ENCODE results near the gene RBM46.

The RBM46 gene

DNA sequence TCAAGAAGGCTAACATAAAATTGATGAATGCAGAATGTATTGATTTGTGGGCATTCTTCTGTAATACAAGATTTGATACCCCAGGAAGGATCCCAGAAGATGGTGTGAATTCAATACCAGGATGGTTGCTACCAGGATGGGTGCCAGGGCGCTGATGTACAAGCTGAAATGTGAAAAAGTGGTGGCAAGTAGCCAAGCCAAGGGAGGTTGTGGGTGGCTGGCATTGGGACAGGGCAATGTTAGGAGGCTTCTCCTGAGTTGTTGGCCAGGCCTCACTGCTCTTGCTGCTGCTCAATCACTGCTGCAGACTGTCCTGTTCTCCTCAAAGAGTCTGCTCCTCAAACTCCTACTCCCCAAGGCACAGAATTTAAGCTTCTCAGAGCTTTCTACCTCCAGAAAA lies 77.1 kb downstream of the RBM46 start:
- no peak for TF ChIP-seq EGR1 (IDR thresholded peaks at IDR 0.05)
- no peak for TF ChIP-seq FOXM1 (IDR thresholded peaks at IDR 0.05; ENCODE audit: borderline replicate concordance, low read depth)
- no peak for TF ChIP-seq CREB1 (IDR thresholded peaks at IDR 0.05; ENCODE audit: low read depth)
- TF ChIP-seq EP300 (IDR thresholded peaks at IDR 0.05; ENCODE audit: borderline replicate concordance) = no peak
- TF ChIP-seq CEBPB (IDR thresholded peaks at IDR 0.05) = no peak
- TF ChIP-seq, protein P1, sequence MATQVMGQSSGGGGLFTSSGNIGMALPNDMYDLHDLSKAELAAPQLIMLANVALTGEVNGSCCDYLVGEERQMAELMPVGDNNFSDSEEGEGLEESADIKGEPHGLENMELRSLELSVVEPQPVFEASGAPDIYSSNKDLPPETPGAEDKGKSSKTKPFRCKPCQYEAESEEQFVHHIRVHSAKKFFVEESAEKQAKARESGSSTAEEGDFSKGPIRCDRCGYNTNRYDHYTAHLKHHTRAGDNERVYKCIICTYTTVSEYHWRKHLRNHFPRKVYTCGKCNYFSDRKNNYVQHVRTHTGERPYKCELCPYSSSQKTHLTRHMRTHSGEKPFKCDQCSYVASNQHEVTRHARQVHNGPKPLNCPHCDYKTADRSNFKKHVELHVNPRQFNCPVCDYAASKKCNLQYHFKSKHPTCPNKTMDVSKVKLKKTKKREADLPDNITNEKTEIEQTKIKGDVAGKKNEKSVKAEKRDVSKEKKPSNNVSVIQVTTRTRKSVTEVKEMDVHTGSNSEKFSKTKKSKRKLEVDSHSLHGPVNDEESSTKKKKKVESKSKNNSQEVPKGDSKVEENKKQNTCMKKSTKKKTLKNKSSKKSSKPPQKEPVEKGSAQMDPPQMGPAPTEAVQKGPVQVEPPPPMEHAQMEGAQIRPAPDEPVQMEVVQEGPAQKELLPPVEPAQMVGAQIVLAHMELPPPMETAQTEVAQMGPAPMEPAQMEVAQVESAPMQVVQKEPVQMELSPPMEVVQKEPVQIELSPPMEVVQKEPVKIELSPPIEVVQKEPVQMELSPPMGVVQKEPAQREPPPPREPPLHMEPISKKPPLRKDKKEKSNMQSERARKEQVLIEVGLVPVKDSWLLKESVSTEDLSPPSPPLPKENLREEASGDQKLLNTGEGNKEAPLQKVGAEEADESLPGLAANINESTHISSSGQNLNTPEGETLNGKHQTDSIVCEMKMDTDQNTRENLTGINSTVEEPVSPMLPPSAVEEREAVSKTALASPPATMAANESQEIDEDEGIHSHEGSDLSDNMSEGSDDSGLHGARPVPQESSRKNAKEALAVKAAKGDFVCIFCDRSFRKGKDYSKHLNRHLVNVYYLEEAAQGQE (IDR thresholded peaks at IDR 0.05; ENCODE audit: low read depth) = no peak
- no peak for TF ChIP-seq YY1 (IDR thresholded peaks at IDR 0.05; ENCODE audit: low read depth)
- no peak for TF ChIP-seq RAD21 (IDR thresholded peaks at IDR 0.05; ENCODE audit: low read depth)
- TF ChIP-seq, protein P2, sequence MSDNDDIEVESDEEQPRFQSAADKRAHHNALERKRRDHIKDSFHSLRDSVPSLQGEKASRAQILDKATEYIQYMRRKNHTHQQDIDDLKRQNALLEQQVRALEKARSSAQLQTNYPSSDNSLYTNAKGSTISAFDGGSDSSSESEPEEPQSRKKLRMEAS (IDR thresholded peaks at IDR 0.05) = no peak

DNA sequence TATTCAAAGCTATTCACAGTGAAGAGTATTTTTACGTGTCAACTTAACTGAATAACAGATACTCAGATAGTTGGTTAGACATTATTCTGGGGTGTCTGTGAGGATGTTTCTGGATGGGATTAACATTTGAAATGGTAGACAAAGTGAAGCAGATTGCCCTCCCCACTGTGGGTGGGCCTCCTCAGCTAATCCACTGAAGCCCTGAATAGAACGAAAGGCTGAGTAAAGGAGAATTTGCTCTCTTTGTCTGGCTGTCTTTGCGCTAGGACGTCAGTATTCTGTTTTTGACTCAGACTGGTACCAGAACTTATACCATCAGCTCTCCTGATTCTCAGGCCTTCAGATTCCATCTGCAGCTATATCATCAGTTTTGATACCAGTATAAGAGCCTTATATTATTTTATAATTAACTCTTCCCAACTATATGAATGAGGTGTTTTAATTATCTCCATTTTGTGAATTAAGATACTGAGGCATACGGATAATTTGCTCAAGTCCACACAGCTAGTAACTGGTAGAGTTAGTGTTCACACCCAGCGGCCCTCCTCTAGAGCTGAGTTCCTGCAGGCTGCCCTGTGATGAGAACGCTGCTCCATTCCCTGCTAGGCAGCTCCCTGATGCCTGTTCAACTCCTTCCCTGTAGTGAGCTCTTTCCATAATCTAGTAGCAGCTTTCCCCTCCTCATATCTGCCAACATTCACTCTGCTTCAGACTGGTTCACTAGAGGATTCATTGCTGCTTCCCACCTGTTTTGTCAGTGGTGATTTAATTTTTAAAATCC lies 87.5 kb downstream of the RBM46 start:
- TF ChIP-seq ZBTB7A (IDR thresholded peaks at IDR 0.05; ENCODE audit: low read depth) (no peak), CREB1 (IDR thresholded peaks at IDR 0.05; ENCODE audit: low read depth) (no peak), TCF12 (IDR thresholded peaks at IDR 0.05; ENCODE audit: low read depth) (no peak), EGR1 (IDR thresholded peaks at IDR 0.05) (no peak), TEAD4 (IDR thresholded peaks at IDR 0.05) (no peak), NFIC (IDR thresholded peaks at IDR 0.05) (no peak), EP300 (IDR thresholded peaks at IDR 0.05; ENCODE audit: borderline replicate concordance) (no peak), YY1 (IDR thresholded peaks at IDR 0.05; ENCODE audit: low read depth) (no peak), RAD21 (IDR thresholded peaks at IDR 0.05; ENCODE audit: low read depth) (no peak), FOXM1 (IDR thresholded peaks at IDR 0.05; ENCODE audit: borderline replicate concordance, low read depth) (no peak), TAF1 (IDR thresholded peaks at IDR 0.05; ENCODE audit: low read depth) (no peak), CEBPB (IDR thresholded peaks at IDR 0.05) (no peak)
- TF ChIP-seq, protein P2 (IDR thresholded peaks at IDR 0.05) = no peak
- TF ChIP-seq, protein P1 (IDR thresholded peaks at IDR 0.05; ENCODE audit: low read depth) = no peak
- TF ChIP-seq, protein P3, sequence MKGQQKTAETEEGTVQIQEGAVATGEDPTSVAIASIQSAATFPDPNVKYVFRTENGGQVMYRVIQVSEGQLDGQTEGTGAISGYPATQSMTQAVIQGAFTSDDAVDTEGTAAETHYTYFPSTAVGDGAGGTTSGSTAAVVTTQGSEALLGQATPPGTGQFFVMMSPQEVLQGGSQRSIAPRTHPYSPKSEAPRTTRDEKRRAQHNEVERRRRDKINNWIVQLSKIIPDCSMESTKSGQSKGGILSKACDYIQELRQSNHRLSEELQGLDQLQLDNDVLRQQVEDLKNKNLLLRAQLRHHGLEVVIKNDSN (IDR thresholded peaks at IDR 0.05) = no peak

DNA sequence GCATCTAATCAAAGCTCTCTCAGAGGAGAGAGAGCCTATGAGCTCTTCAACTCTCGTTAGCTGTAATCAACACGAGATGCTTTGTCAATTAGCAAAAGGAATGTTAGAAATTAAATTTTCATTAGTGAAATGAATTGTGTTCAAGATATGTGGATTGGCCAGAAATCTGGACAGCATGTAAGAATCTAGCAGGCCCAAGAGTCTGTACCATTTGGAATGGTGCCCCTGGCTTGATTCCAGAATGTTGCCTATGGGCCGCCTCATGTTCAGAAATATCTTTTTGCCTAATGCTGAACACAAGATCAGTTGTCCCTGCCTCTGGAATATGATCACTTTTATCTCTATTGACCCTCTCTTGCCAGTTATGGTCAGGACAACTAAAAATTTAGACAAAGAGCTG lies 88.2 kb downstream of the RBM46 start:
- no peak for TF ChIP-seq RAD21 (IDR thresholded peaks at IDR 0.05; ENCODE audit: low read depth)

DNA sequence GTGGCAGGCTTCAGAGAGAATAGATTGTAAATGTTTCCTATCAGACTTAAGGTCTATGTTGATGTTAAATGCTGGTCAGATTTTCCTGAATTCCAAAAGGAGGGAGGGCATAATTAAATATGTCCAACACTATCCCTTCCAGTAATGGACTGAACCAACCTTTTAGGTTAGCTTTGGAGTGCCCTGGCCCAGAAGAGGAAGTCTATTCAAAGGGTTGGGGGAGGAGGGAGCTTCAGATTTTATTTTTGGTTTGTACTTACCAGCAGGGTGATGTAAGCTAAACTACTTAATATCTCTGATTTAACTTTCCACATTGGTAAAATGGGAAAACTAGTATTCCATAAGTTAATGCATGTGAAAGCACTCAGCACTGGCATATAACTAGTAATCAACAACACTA lies 91.1 kb downstream of the RBM46 start:
- TF ChIP-seq TEAD4 (IDR thresholded peaks at IDR 0.05) (no peak), FOXM1 (IDR thresholded peaks at IDR 0.05; ENCODE audit: borderline replicate concordance, low read depth) (no peak), CREB1 (IDR thresholded peaks at IDR 0.05; ENCODE audit: low read depth) (no peak), NFIC (IDR thresholded peaks at IDR 0.05) (no peak), YY1 (IDR thresholded peaks at IDR 0.05; ENCODE audit: low read depth) (no peak), CEBPB (IDR thresholded peaks at IDR 0.05) (no peak), ZBTB7A (IDR thresholded peaks at IDR 0.05; ENCODE audit: low read depth) (no peak), TAF1 (IDR thresholded peaks at IDR 0.05; ENCODE audit: low read depth) (no peak), EGR1 (IDR thresholded peaks at IDR 0.05) (no peak), EP300 (IDR thresholded peaks at IDR 0.05; ENCODE audit: borderline replicate concordance) (no peak), RAD21 (IDR thresholded peaks at IDR 0.05; ENCODE audit: low read depth) (no peak), TCF12 (IDR thresholded peaks at IDR 0.05; ENCODE audit: low read depth) (no peak)
- TF ChIP-seq, protein P1 (IDR thresholded peaks at IDR 0.05; ENCODE audit: low read depth) = no peak
- TF ChIP-seq, protein P3 (IDR thresholded peaks at IDR 0.05) = no peak
- TF ChIP-seq, protein P2 (IDR thresholded peaks at IDR 0.05) = no peak

All from Ishikawa (cell line).